Motor neuron (in vitro differentiated cells): Measurements from ENCODE around the gene LARP4B. TPM values are rescaled to one million over a fixed set of nuclear protein-coding genes. Genes with fewer than 3 reads are reported as not detected.

Source experiments
- ATAC-seq, 8 experiments: fragments of 200-7000 bp; cut with Tn5 transposase; replicated peaks in 6 of 8; 2 replicates each; pipeline ENCODE4 v1.8.0; 2021; ENCODE audit warnings: mild to moderate bottlenecking in 8 of 8, moderate library complexity in 8 of 8
- H3K27ac ChIP-seq, 2 donors: fragments of 250-450 bp; sonication (Bioruptor Pico); 2 replicates each; pipeline ENCODE4 v1.9.0; 2021; ENCODE audit warnings: antibody characterized with exemption in 2 of 2, mild to moderate bottlenecking in 2 of 2, moderate library complexity in 1 of 2
- H3K4me1 ChIP-seq, 2 donors: fragments of 250-450 bp; sonication (Bioruptor Pico); replicated peaks in 1 of 2; 2 replicates each; pipeline ENCODE4 v1.6.1; 2021; ENCODE audit warnings: antibody characterized with exemption in 2 of 2, mild to moderate bottlenecking in 2 of 2, moderate library complexity in 1 of 2
- H3K4me3 ChIP-seq, 5 donors: fragments of 250-450 bp; sonication (Bioruptor Pico); 2 replicates each; pipeline ENCODE4 v1.9.0; 2021; ENCODE audit warnings: antibody characterized with exemption in 5 of 5, mild to moderate bottlenecking in 5 of 5, moderate library complexity in 4 of 5
- WGBS, 10 experiments: fragments of 450-650 bp; shearing (Covaris generic); methylation state at CpG; one replicate each; pipeline ENCODE4 v1.0.0; 2022; 5-methylcytosine and 5-hydroxymethylcytosine counted together
- in situ Hi-C, 9 experiments: fragments of 400-800 bp; cut with MboI; loops; one replicate each; pipeline ENCODE4 v1.15.0; 2021; ENCODE audit warnings: low sequenced_read_pairs in 9 of 9, low pct_unique_long_range_greater_than_20kb in 2 of 9; ENCODE audit not compliant: unreplicated experiment in 9 of 9
- total RNA-seq, 8 experiments: library from RNA; unstranded; fragments of 300-600 nt; gene quantifications; 2 replicates each; pipeline versions ENCODE4 v1.2.3 to v1.2.4, GENCODE V29; 2022

Gene LARP4B
- total RNA-seq, 8 experiments from 2014 or later, result 17.2 to 66.0 (median 34.1) TPM

DNA sequence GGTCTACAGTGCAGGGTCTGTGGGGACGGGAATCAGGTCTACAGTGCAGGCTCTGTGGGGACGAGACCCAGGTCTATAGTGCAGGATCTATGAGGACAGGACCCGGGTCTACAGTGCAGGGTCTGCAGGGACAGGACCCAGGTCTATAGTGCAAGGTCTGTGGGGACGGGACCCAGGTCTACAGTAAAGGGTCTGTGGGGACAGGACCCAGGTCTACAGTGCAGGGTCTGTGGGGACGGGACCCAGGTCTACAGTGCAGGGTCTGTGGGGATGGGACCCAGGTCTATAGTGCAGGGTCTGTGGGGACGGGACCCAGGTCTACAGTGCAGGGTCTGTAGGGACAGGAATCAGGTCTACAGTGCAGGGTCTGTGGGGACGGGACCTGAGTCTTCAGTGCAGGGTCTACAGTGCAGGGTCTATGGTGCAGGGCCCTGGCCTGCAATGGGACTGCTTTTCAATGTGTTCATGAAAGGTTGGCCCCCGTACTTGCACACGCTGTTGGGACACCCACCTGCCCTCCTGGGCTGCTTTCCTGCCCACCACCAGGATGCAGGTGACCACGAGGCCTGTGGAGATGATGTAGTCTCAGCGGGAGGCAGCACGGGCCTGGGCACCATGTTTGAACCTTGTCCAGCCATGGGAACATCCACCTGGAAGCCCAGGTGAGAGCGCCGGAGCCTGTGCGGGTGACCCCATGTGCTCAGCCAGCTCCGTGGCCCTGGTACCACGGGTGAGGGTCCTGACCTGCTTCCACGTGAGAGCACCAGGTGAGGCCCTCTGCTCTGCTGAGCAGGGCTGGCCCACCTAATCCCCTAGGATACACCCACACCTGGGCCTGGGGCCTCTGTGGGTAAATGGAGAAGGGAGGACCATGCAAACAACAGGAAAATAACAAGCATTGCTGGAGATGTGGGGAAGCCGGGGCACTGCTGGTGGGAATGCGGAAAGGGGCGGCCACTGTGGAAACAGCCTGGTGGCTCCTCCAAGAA lies 150.7 kb downstream of the LARP4B start:
- Histone ChIP-seq H3K4me3 (no peak overlapping the region), H3K4me1 (peaks cover 14% of the 10 kb centered on the region in 2 donors), H3K27ac (no peak overlapping the region)
- WGBS, 10 experiments, result 80 to 100% (median 90%) methylated on average over 1 to 4 of the region's 21 CpGs; no CpG with 5 or more reads in 5 of the 10 experiments
- in situ Hi-C loops, result loop anchor here in 2 of 9 experiments (25.0 kb wide), 2 partner anchors 94 to 269 kb away; partner anchors contain the start of gene DIP2C (in 1 of the 2)
- no peak for ATAC-seq

DNA sequence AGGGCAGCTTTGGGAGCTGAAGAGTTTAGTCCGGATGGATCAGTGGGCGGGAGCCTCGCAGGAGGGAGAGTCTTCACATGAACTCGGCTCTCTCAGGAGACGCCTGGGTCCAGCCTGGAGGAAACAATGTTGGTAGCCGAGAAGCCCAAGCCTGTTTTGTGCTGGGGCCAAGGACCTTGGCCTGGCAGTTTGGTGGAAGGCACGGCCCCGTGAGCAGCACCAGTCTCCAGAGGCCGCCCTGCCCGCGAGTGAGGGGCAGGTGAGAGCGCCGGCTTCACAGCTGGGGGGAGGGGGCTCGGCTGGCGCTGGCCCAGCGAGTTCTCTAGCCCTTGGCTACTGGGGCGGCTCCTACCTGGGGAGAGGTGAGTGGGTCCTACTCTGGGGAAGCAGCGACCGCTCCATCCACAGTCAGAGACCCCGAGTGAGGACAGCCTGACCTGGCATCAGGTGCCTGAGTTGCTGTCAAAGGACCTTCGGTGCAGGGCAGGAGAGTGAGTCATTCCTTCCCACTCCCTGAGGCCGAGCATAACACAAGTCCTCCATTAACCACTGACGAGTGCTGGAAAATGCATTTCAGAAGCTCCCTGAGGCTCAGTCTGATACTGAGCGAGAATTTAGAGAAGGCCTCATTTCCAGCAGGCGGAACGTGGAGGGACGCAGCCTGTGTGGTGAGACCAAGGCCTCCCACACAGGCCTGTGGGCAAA lies 152.7 kb downstream of the LARP4B start:
- Histone ChIP-seq H3K27ac (no peak overlapping the region), H3K4me1 (peaks cover 5 to 9% of the 10 kb centered on the region in 2 donors), H3K4me3 (no peak overlapping the region)
- WGBS, 10 experiments, result 49 to 100% (median 89%) methylated on average over 3 to 14 of the region's 27 CpGs; no CpG with 5 or more reads in 5 of the 10 experiments
- in situ Hi-C loops, result loop anchor here in 2 of 9 experiments (25.0 kb wide), 2 partner anchors 91 to 266 kb away; partner anchors contain the start of gene DIP2C (in 1 of the 2)
- ATAC-seq, result peak in 2 of 8 experiments; percentile 13 to 57

DNA sequence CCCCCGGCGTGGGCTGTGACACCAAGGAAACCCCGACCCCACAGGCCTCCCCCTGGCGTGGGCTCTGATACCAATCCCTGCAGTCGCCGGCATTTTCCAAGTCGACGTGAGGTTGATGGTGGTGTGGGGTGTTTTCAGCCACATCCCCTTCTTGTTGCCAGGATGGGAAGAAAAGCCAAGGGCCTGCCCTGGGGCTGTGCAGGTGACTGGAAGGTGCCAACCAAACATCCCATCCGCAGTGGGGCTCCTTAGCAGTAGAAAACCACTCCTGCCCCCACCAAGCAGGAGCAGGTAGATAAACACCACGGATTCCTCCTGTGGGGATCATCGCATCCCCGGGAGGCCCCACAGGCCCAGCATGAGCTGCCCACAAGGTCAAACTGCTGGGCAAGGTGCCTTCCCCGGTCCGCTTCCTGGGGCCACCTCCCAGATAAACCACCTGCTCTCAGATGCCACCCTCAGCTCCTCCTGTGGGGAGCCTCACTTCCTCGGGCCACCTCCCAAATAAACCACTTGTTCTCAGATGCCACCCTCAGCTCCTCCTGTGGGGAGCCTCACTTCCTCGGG lies 153.5 kb downstream of the LARP4B start:
- H3K27ac ChIP-seq, result no peak overlapping the region
- in situ Hi-C loops, result loop anchor here in 2 of 9 experiments (25.0 kb wide), 2 partner anchors 91 to 266 kb away; partner anchors contain the start of gene DIP2C (in 1 of the 2)
- H3K4me1 ChIP-seq, result peaks cover 0 to 3% of the 10 kb centered on the region in 2 donors
- 100% methylated on average over 1 of the region's 16 CpGs; no CpG with 5 or more reads in 9 of the 10 experiments for WGBS, 10 experiments
- H3K4me3 ChIP-seq, result no peak overlapping the region
- ATAC-seq, result no peak

DNA sequence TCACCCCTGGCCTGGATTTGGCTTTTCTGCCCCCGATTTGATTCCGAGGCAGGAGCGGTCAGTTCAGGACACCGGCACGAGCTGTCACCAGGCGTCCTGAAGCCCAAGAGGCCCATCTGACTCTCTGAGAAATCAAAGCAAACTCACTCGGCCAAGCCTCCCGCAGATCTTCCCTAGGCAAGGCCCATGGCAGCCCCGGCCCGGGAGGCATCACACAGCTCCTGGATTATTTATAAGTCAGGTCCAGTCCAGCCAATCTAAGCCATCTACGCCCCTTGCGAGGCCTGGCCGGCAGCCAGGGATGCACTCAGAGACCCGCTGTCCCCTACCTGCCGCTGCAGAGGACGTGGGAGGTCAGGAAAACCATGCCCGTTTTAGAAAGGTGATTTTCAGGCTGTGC lies 154.7 kb downstream of the LARP4B start:
- Histone ChIP-seq H3K4me3 (no peak overlapping the region), H3K27ac (no peak overlapping the region), H3K4me1 (no peaks in the 10 kb centered on the region)
- no peak for ATAC-seq
- in situ Hi-C loops, result loop anchor here in 2 of 9 experiments (25.0 kb wide), 2 partner anchors 89 to 264 kb away; partner anchors contain the start of gene DIP2C (in 1 of the 2)
- 83 to 90% (median 84%) methylated on average over 6 to 9 of the region's 17 CpGs; no CpG with 5 or more reads in 7 of the 10 experiments for WGBS, 10 experiments

DNA sequence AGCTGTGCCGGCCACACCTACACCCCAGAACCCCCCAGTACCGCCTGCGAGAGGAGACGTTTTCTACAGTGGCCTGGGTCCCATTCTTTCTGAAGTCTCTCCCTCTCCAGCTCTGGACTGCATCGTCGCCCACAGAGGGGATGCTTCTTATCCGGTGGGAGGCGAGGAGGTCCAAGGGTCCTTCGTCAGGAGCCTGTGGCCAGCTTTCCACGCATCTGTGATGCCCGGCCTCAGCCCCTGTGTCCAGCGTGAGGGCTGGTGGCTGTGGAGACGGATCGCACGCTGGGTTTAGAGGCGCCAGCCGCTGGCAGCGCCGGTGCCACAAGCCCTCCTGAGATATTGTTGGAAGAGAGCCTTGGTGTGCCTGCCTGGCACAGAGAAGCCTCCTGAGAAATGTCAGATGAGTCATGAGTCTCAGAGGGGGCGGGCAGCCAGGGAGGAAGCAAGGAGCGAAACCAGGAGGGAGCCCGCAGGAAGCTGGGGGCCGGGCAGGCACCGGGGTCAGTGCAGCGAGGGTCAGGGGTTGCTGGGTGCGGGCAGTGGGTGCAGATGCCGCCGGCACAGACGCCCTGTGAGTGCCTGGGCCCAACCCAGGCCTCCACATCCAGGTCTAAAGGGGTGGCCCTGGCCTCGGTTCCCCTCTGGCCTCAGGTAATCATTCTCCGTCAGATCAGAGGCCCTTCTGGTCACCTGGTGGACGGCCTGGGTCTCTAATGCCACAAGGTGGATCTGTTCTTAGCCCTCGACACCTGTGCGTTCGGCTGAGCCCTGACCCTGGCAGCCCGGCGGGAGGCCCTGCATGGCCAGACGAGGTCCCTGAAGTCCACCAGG lies 156.0 kb downstream of the LARP4B start:
- Histone ChIP-seq H3K27ac (no peak overlapping the region), H3K4me3 (no peak overlapping the region), H3K4me1 (no peaks in the 10 kb centered on the region)
- 80 to 100% (median 96%) methylated on average over 1 to 5 of the region's 38 CpGs; no CpG with 5 or more reads in 3 of the 10 experiments for WGBS, 10 experiments
- no peak for ATAC-seq
- in situ Hi-C loops, result loop anchor here in 2 of 9 experiments (25.0 kb wide), 2 partner anchors 88 to 263 kb away; partner anchors contain the start of gene DIP2C (in 1 of the 2)

DNA sequence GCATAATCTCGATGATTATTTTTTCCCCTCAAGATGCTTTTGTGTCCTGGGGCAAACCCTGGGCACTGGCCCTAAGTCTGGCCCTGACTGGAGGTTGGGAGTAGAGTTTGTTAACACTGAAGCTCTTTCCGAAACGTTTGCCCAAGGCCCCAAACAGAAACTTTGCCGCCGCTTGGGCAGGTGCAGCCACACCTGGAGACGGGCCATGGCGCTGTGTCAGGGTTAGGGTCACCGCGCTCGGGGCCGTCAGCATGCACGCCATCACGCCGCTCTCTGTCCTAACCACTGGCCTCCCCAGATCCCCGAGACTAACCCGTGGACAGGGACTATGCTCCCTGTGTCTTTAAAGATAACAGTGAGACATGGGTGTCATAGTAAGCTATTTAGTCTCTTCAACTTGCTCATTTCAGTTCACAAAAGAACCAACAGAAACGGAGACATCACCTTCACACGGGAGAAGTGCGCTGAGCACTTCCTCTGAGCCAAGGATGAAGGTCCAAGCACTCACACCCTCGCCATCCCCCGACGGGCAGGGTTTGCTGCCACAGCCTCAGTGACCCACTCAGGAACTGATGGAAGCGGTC lies 156.8 kb downstream of the LARP4B start:
- ATAC-seq, result no peak
- in situ Hi-C loops, result loop anchor here in 2 of 9 experiments (25.0 kb wide), 2 partner anchors 87 to 262 kb away; partner anchors contain the start of gene DIP2C (in 1 of the 2)
- WGBS, 10 experiments, result 50 to 100% (median 78%) methylated on average over 1 to 7 of the region's 23 CpGs; no CpG with 5 or more reads in 4 of the 10 experiments
- H3K4me3 ChIP-seq, result no peak overlapping the region
- H3K4me1 ChIP-seq, result no peaks in the 10 kb centered on the region
- no peak overlapping the region for H3K27ac ChIP-seq

DNA sequence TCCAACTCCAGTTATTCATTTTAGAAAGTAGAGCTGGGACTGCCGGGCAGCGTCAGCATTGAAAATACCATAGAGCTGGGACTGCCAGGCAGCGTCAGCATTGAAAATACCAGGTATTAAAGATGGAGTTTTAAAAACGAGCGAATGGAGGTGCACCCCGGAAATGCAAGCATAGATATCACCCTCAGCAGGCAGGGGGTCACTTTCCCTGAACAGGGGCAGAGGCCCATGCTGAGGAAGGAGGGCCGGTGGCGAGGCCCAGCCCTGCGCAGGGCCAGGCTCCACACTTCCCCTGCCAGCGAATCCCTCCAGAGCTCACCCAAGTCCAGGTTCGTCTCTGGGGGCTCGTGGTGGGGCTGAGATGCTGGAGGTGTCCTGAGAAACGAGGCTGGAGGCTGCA lies 157.3 kb downstream of the LARP4B start:
- no peaks in the 10 kb centered on the region for H3K4me1 ChIP-seq
- H3K4me3 ChIP-seq, result no peak overlapping the region
- no peak for ATAC-seq
- in situ Hi-C loops, result no loop called here
- 33 to 100% (median 68%) methylated on average over 2 to 6 of the region's 13 CpGs; no CpG with 5 or more reads in 2 of the 10 experiments for WGBS, 10 experiments
- H3K27ac ChIP-seq, result no peak overlapping the region

DNA sequence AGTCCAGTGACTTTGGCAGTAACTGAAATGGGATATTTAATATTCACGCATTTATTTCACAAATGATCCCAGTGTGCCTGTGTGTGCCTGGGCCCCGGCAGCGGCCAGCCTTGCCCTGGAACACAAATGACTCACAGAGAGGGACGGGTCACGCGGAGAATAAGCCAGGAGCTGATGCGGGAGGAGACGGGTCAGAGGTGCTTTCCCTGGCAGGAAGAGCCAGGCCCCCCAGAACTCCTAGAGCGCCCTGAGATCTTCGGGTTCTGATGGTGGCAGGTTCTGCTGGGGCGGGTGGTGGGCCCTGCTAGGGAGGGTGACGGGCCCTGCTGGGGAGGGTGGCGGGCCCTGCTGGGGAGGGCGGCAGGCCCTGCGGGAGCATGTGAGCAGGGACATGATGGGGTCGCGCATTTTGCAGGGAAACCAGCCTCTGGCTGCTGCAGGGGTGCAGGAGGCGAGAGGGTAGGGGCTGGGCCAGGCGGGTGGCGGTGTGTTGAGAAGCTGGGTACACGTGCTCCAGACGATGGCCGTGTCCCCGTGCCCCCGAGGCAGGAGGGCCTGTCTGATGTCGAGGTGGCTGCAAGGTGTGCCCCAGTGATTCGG lies 157.8 kb downstream of the LARP4B start:
- in situ Hi-C loops, result no loop called here
- H3K27ac ChIP-seq, result no peak overlapping the region
- peak in 3 of 8 experiments; percentile 19 to 59 (median 35) for ATAC-seq
- no peaks in the 10 kb centered on the region for H3K4me1 ChIP-seq
- no peak overlapping the region for H3K4me3 ChIP-seq
- 0 to 100% (median 76%) methylated on average over 1 to 3 of the region's 27 CpGs; no CpG with 5 or more reads in 4 of the 10 experiments for WGBS, 10 experiments

DNA sequence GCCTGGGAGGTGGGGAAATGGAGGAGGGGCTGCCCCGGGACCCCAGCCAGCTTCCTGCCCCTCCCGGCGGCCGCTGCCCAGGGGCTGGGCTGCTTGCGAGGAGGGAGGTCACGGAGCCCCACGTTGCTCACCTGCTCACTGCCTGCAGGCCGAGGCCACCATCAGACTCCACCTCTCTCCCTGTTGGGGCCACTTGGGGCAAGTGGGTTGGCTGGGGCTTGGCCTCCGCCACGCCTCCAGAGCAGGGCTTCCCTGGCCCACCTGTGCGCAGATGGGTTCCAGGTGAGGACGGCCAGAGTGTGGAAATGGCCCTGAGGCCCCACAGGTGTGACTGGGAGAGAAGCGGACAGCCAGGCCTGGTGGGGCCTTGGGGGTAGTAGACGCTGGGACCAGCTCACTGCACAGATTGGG lies 159.3 kb downstream of the LARP4B start:
- in situ Hi-C loops, result no loop called here
- Histone ChIP-seq H3K4me3 (no peak overlapping the region), H3K27ac (no peak overlapping the region), H3K4me1 (no peaks in the 10 kb centered on the region)
- ATAC-seq, result no peak
- 80 to 92% (median 80%) methylated on average over 2 to 3 of the region's 14 CpGs; no CpG with 5 or more reads in 7 of the 10 experiments for WGBS, 10 experiments

DNA sequence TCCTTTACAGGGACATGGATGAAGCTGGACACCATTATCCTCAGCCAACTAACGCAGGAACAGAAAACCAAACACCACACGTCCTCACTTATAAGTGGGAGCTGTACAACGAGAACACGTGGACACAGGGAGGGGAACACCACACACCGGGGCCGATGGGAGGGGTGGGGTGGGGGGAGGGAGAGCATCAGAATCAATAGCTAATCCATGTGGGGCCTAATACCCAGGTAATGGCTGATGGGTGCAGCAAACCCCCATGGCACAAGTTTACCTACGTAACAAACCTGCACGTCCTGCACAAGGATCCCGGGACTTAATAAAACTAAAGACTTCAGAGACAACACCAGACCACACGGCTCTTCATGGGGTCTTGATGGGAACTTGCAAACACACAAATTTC lies 159.9 kb downstream of the LARP4B start:
- no peaks in the 10 kb centered on the region for H3K4me1 ChIP-seq
- ATAC-seq, result no peak
- H3K4me3 ChIP-seq, result no peak overlapping the region
- WGBS, 10 experiments, result 40 to 100% (median 76%) methylated on average over 1 to 4 of the region's 10 CpGs; no CpG with 5 or more reads in 7 of the 10 experiments
- no peak overlapping the region for H3K27ac ChIP-seq
- in situ Hi-C loops, result no loop called here

DNA sequence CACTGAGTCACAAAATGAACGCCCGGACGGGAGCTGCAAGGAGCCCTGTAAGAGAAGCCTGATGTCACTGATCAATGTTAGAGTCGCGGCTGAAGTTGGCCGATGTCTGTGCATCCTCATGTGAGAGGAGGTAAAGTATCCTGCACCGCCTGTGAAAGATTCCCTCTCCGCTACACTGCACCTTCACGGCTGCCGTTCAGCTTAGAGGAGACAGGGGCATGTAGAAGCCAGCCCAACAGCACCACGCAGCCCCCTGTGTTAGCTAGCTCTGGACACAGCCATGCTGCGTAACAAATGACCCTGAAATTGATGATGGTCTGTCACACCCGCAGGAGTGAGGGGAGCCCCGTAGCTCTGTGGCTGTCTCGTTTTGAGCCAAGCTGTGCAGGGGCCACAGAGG lies 160.5 kb downstream of the LARP4B start:
- Histone ChIP-seq H3K4me1 (no peaks in the 10 kb centered on the region), H3K27ac (no peak overlapping the region), H3K4me3 (no peak overlapping the region)
- no peak for ATAC-seq
- WGBS, 10 experiments, result 59 to 100% (median 92%) methylated on average over 1 to 9 of the region's 15 CpGs; no CpG with 5 or more reads in 1 of the 10 experiments
- in situ Hi-C loops, result no loop called here
